K562 (cell line): Measurements from ENCODE around the gene SGMS1. TPM values are rescaled to one million over a fixed set of nuclear protein-coding genes. Genes with fewer than 3 reads are reported as not detected.

ENCODE experiments used
- BRCA1 ChIP-seq, 2 experiments: fragments of 450-650 bp in 1 of 2; sonication (generic) in 1 of 2; formaldehyde crosslinking in 1 of 2; IDR thresholded peaks; 2 replicates each; pipeline versions ENCODE4 v1.5.0 to v1.6.1; 2017 to 2020; ENCODE audit warnings: mild to moderate bottlenecking in 1 of 2, missing genetic modification reagents in 1 of 2
- BRD4 ChIP-seq: fragments of 200-600 bp; sonication (generic); IDR thresholded peaks from 2 replicates; pipeline ENCODE4 v1.6.1; 2017; ENCODE audit warnings: inconsistent platforms
- CBX8 ChIP-seq: fragments of 200-600 bp; sonication (generic); IDR thresholded peaks from 2 replicates; pipeline ENCODE4 v1.6.1; 2012; ENCODE audit warnings: borderline replicate concordance, mixed run types, low read depth, mild to moderate bottlenecking, moderate library complexity, mixed read lengths, low read length, control low read depth, inconsistent platforms; ENCODE audit not compliant: poor library complexity, severe bottlenecking; ENCODE audit errors: extremely low read depth
- ELF2 ChIP-seq: fragments of 250-450 bp; sonication (Bioruptor Pico); IDR thresholded peaks from 2 replicates; pipeline ENCODE4 v1.5.0; 2021; ENCODE audit warnings: mild to moderate bottlenecking
- IRF2 ChIP-seq: sonication (generic); formaldehyde crosslinking; IDR thresholded peaks from 2 replicates; pipeline ENCODE4 v1.8.1; 2022; ENCODE audit warnings: mild to moderate bottlenecking, missing genetic modification reagents
- KAT7 ChIP-seq: sonication (generic); formaldehyde crosslinking; IDR thresholded peaks from 2 replicates; pipeline ENCODE4 v1.8.0; 2022; ENCODE audit warnings: missing genetic modification reagents, mild to moderate bottlenecking, borderline replicate concordance
- MEF2D ChIP-seq: conservative IDR thresholded peaks from 2 replicates; pipeline ENCODE4 v1.6.1; 2016; ENCODE audit warnings: low read depth, missing genetic modification characterization, missing compliant biosample characterization
- NFYB ChIP-seq: IDR thresholded peaks from 2 replicates; pipeline ENCODE4 v1.6.1; 2011; ENCODE audit warnings: mild to moderate bottlenecking, moderate library complexity; ENCODE audit not compliant: insufficient read length; ENCODE audit errors: extremely low read depth
- PTBP1 ChIP-seq: fragments of 200-400 bp; formaldehyde crosslinking; IDR thresholded peaks from 2 replicates; pipeline ENCODE4 v1.6.1; 2017; ENCODE audit warnings: low read depth, low read length
- PTTG1 ChIP-seq: fragments of 450-650 bp; IDR thresholded peaks from 2 replicates; pipeline ENCODE4 v1.6.1; 2016; ENCODE audit warnings: low read depth, mild to moderate bottlenecking, missing genetic modification characterization, missing compliant biosample characterization
- SIN3B ChIP-seq: fragments of 450-650 bp; IDR thresholded peaks from 2 replicates; pipeline ENCODE4 v1.6.1; 2017; ENCODE audit warnings: low read depth, mild to moderate bottlenecking, moderate library complexity
- SMARCE1 ChIP-seq: fragments of 450-650 bp; IDR thresholded peaks from 2 replicates; pipeline ENCODE4 v1.7.1; 2016; ENCODE audit warnings: mild to moderate bottlenecking
- SOX6 ChIP-seq: fragments of 450-650 bp; IDR thresholded peaks from 2 replicates; pipeline ENCODE4 v1.6.1; 2014; ENCODE audit warnings: mild to moderate bottlenecking
- TEAD1 ChIP-seq, 2 experiments: fragments of 450-650 bp in 1 of 2; sonication (generic) in 1 of 2; formaldehyde crosslinking; IDR thresholded peaks; 2 replicates each; pipeline versions ENCODE4 v1.4.0 to v1.8.0; 2020 to 2022; ENCODE audit warnings: mild to moderate bottlenecking in 2 of 2, missing genetic modification reagents in 1 of 2
- TRIM24 ChIP-seq, 2 experiments: fragments of 450-650 bp; IDR thresholded peaks; 2 replicates each; pipeline ENCODE4 v1.6.1; 2016
- XRCC3 ChIP-seq: fragments of 450-650 bp; IDR thresholded peaks from 2 replicates; pipeline ENCODE4 v1.6.1; 2017; ENCODE audit warnings: mild to moderate bottlenecking, moderate library complexity
- XRCC5 ChIP-seq: fragments of 200-400 bp; formaldehyde crosslinking; IDR thresholded peaks from 2 replicates; pipeline ENCODE4 v1.6.1; 2017; ENCODE audit warnings: low read depth, mild to moderate bottlenecking, low read length
- ZFX ChIP-seq: sonication (generic); formaldehyde crosslinking; IDR thresholded peaks from 2 replicates; pipeline ENCODE4 v1.8.0; 2022; ENCODE audit warnings: mild to moderate bottlenecking, missing genetic modification reagents, moderate library complexity
- ZKSCAN1 ChIP-seq: fragments of 150-350 bp; IDR thresholded peaks from 2 replicates; pipeline ENCODE4 v1.6.1; 2016; ENCODE audit warnings: low read depth, low read length
- ZNF324 ChIP-seq: fragments of 250-450 bp; sonication (Bioruptor Pico); IDR thresholded peaks from 2 replicates; pipeline ENCODE4 v1.4.0; 2020; ENCODE audit warnings: mild to moderate bottlenecking
- ZNF384 ChIP-seq: IDR thresholded peaks from 2 replicates; pipeline ENCODE4 v1.6.1; 2012; ENCODE audit warnings: low read depth, low read length, improper control_type of control experiment
- ZNF75A ChIP-seq: fragments of 450-650 bp; formaldehyde crosslinking; IDR thresholded peaks from 2 replicates; pipeline ENCODE4 v1.4.0; 2020; ENCODE audit warnings: mild to moderate bottlenecking
- polyA plus RNA-seq, 8 experiments: library from polyadenylated mRNA; depleted of rRNA in 4 of 8; stranded (reverse) in 5 of 8; unstranded in 3 of 8; fragments of >200 nt; fragmentation: Nextera tagmentation in 2 of 8; fragmentation: Illumina TruSeq in 1 of 8; extraction: Ambion mirVana in 2 of 8; extraction: Trizol in 1 of 8; gene quantifications; 2 replicates each; pipeline versions ENCODE4 v1.2.1 to v1.2.3, GENCODE V29; 2011 to 2014; ENCODE audit warnings: inconsistent platforms in 1 of 8, missing spikeins in 1 of 8
- total RNA-seq, 7 experiments: library from RNA; depleted of rRNA in 6 of 7; stranded (reverse); fragments of >200 nt in 6 of 7; fragmentation: Illumina TruSeq in 2 of 7; extraction: Trizol in 2 of 7; gene quantifications; 2 replicates each; pipeline versions ENCODE4 v1.2.1 to v1.2.3, GENCODE V29; 2011 to 2021; ENCODE audit warnings: low replicate concordance in 1 of 7
- TF ChIP-seq, protein P1 (sequence below): fragments of 450-650 bp; IDR thresholded peaks from 2 replicates; pipeline ENCODE4 v1.6.1; 2014; ENCODE audit warnings: low read depth, mild to moderate bottlenecking, moderate library complexity, borderline replicate concordance
- TF ChIP-seq, protein P2 (sequence below): sonication (generic); formaldehyde crosslinking; IDR thresholded peaks from 2 replicates; pipeline ENCODE4 v1.4.0; 2020; ENCODE audit warnings: mild to moderate bottlenecking, missing genetic modification reagents
- TF ChIP-seq, protein P3 (sequence below): sonication (generic); formaldehyde crosslinking; IDR thresholded peaks from 2 replicates; pipeline ENCODE4 v1.8.1; 2023; ENCODE audit warnings: mild to moderate bottlenecking, missing genetic modification reagents
- TF ChIP-seq, protein P4 (sequence below): fragments of 250-450 bp; sonication (Bioruptor Pico); IDR thresholded peaks from 2 replicates; pipeline ENCODE4 v1.9.0; 2021; ENCODE audit warnings: mild to moderate bottlenecking

SGMS1 gene
- total and polyA plus RNA-seq, 9 of the 15 experiments (the other 6 are each of a cell fraction or from before 2014, with no cell fraction given), result 22.6 to 232 (median 82.2) TPM

DNA sequence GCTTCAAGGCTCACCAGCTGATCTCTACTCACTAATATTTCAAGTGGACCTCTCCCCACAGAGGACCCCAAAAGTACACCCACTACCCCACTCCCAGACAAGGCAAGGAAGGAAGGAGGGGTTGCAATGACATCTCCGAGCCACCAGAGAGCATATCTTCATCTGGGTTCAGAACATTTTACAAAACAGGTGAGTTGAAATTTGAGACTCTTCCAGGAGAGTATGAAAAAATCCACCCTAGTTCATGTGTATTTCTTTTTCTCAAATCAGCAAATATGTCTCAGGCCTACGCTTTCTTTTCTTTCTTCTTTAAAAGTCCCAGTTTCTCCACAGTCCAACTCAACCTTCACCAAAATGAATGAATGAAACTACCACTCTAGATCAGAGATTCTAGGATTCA, 61.9 kb downstream of the SGMS1 start (continued):
- 0 out of 4 replicates have a peak, but pooled peaks of 1 of the 2 experiments have one; percentile 43 for TF ChIP-seq TEAD1 (CRISPR knock-in tag; IDR thresholded peaks at IDR 0.05)
- no peak for TF ChIP-seq NFYB
- TF ChIP-seq, protein P1, sequence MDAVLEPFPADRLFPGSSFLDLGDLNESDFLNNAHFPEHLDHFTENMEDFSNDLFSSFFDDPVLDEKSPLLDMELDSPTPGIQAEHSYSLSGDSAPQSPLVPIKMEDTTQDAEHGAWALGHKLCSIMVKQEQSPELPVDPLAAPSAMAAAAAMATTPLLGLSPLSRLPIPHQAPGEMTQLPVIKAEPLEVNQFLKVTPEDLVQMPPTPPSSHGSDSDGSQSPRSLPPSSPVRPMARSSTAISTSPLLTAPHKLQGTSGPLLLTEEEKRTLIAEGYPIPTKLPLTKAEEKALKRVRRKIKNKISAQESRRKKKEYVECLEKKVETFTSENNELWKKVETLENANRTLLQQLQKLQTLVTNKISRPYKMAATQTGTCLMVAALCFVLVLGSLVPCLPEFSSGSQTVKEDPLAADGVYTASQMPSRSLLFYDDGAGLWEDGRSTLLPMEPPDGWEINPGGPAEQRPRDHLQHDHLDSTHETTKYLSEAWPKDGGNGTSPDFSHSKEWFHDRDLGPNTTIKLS, result no peak
- no peak for TF ChIP-seq SMARCE1
- no peak for TF ChIP-seq PTTG1
- TF ChIP-seq ELF2 (CRISPR knock-in tag), result no peak
- TF ChIP-seq, protein P2, sequence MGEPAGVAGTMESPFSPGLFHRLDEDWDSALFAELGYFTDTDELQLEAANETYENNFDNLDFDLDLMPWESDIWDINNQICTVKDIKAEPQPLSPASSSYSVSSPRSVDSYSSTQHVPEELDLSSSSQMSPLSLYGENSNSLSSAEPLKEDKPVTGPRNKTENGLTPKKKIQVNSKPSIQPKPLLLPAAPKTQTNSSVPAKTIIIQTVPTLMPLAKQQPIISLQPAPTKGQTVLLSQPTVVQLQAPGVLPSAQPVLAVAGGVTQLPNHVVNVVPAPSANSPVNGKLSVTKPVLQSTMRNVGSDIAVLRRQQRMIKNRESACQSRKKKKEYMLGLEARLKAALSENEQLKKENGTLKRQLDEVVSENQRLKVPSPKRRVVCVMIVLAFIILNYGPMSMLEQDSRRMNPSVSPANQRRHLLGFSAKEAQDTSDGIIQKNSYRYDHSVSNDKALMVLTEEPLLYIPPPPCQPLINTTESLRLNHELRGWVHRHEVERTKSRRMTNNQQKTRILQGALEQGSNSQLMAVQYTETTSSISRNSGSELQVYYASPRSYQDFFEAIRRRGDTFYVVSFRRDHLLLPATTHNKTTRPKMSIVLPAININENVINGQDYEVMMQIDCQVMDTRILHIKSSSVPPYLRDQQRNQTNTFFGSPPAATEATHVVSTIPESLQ (CRISPR knock-in tag), result no peak
- TF ChIP-seq SIN3B, result no peak
- TF ChIP-seq CBX8, result no peak
- TF ChIP-seq ZFX (CRISPR knock-in tag), result no peak
- no peak for TF ChIP-seq BRCA1 (IDR thresholded peaks at IDR 0.05)
- no peak for TF ChIP-seq BRCA1 (CRISPR knock-in tag; IDR thresholded peaks at IDR 0.05)
- TF ChIP-seq XRCC3, result no peak
- TF ChIP-seq, protein P3, sequence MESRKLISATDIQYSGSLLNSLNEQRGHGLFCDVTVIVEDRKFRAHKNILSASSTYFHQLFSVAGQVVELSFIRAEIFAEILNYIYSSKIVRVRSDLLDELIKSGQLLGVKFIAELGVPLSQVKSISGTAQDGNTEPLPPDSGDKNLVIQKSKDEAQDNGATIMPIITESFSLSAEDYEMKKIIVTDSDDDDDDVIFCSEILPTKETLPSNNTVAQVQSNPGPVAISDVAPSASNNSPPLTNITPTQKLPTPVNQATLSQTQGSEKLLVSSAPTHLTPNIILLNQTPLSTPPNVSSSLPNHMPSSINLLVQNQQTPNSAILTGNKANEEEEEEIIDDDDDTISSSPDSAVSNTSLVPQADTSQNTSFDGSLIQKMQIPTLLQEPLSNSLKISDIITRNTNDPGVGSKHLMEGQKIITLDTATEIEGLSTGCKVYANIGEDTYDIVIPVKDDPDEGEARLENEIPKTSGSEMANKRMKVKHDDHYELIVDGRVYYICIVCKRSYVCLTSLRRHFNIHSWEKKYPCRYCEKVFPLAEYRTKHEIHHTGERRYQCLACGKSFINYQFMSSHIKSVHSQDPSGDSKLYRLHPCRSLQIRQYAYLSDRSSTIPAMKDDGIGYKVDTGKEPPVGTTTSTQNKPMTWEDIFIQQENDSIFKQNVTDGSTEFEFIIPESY (CRISPR knock-in tag), result no peak
- TF ChIP-seq PTBP1, result no peak
- TF ChIP-seq, protein P4, sequence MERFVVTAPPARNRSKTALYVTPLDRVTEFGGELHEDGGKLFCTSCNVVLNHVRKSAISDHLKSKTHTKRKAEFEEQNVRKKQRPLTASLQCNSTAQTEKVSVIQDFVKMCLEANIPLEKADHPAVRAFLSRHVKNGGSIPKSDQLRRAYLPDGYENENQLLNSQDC (CRISPR knock-in tag), result no peak
- TF ChIP-seq IRF2 (CRISPR knock-in tag), result no peak
- TF ChIP-seq ZNF75A (CRISPR knock-in tag), result 0 out of 2 replicates have a peak, but pooled peaks have one; percentile 19
- no peak for TF ChIP-seq MEF2D (tag)
- peak; percentile 52; the same call in 1 of the 2 replicates for TF ChIP-seq ZNF384
- TF ChIP-seq BRD4, result no peak
- no peak for TF ChIP-seq XRCC5
- TF ChIP-seq ZNF324 (CRISPR knock-in tag), result no peak
- TF ChIP-seq ZKSCAN1, result no peak
- TF ChIP-seq SOX6, result no peak
- TF ChIP-seq TRIM24 (IDR thresholded peaks at IDR 0.05), result no peak
- TF ChIP-seq KAT7 (CRISPR knock-in tag), result no peak
